ENCODE results near the gene CAB39L. TPM values are rescaled to one million over a fixed set of nuclear protein-coding genes. Genes with fewer than 3 reads are reported as not detected.

The CAB39L gene
- total RNA-seq, 1 donor from 2014 or later, result 8.8 TPM

DNA sequence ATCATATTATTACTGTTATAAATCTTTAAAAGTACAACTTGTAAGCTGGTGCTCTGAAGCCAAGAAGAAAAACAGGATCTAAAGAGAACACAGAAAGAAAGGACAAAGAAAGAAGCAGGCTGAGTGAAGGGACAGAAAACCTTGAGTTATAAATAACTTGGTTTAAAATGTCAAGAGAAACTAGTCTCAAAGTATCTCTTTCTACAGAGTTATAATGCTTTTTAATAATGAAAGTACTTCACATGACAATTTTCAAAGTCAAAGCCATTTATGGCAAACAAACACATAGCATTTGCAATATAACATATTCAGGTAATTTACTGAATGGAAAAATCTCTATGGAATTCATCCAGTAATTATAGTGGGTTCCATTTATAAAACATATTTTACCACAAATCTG, 33.4 kb downstream of the CAB39L start:
- no peak overlapping the region for H3K27ac Mint-ChIP-seq
- no peaks in the 10 kb centered on the region for H3K27me3 Mint-ChIP-seq
- H3K4me3 Mint-ChIP-seq (ENCODE audit: low read depth), result no peak overlapping the region
- H3K36me3 Mint-ChIP-seq (ENCODE audit: insufficient read depth), result peaks cover 3% of the 10 kb centered on the region
- no peaks in the 10 kb centered on the region for H3K4me1 Mint-ChIP-seq (ENCODE audit: low read depth)
- TF ChIP-seq, protein P1, sequence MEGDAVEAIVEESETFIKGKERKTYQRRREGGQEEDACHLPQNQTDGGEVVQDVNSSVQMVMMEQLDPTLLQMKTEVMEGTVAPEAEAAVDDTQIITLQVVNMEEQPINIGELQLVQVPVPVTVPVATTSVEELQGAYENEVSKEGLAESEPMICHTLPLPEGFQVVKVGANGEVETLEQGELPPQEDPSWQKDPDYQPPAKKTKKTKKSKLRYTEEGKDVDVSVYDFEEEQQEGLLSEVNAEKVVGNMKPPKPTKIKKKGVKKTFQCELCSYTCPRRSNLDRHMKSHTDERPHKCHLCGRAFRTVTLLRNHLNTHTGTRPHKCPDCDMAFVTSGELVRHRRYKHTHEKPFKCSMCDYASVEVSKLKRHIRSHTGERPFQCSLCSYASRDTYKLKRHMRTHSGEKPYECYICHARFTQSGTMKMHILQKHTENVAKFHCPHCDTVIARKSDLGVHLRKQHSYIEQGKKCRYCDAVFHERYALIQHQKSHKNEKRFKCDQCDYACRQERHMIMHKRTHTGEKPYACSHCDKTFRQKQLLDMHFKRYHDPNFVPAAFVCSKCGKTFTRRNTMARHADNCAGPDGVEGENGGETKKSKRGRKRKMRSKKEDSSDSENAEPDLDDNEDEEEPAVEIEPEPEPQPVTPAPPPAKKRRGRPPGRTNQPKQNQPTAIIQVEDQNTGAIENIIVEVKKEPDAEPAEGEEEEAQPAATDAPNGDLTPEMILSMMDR (IDR thresholded peaks at IDR 0.05; ENCODE audit: unreplicated experiment), result no peak
- DNase-seq (ENCODE audit: low spot score, unreplicated experiment), result no peak
- peaks cover 3% of the 10 kb centered on the region for H3K9me3 Mint-ChIP-seq (ENCODE audit: low read depth)

DNA sequence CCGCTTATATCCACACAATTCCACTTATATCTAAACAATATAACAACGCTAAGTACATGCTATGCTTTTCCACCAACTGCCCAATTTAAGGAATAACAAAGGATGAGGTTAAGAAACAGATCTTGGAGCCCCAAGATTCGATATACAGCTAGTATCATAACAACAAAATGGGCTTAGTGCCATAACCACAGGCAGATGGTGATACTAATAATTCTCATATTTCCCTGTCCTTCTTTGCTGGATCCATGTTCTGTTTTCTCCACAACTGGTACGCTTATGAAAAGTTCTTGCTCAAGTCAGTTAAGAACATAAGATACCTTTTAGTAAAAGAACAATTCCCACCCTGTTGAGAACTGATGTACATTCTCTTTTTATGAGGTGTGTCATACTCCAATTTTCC, 33.9 kb downstream of the CAB39L start:
- Mint-ChIP-seq H3K9me3 (ENCODE audit: low read depth) (peaks cover 3% of the 10 kb centered on the region), H3K4me3 (ENCODE audit: low read depth) (no peak overlapping the region), H3K36me3 (ENCODE audit: insufficient read depth) (peaks cover 3% of the 10 kb centered on the region), H3K4me1 (ENCODE audit: low read depth) (no peaks in the 10 kb centered on the region), H3K27ac (no peak overlapping the region), H3K27me3 (no peaks in the 10 kb centered on the region)
- DNase-seq (ENCODE audit: low spot score, unreplicated experiment), result no peak
- TF ChIP-seq, protein P1 (IDR thresholded peaks at IDR 0.05; ENCODE audit: unreplicated experiment), result no peak

DNA sequence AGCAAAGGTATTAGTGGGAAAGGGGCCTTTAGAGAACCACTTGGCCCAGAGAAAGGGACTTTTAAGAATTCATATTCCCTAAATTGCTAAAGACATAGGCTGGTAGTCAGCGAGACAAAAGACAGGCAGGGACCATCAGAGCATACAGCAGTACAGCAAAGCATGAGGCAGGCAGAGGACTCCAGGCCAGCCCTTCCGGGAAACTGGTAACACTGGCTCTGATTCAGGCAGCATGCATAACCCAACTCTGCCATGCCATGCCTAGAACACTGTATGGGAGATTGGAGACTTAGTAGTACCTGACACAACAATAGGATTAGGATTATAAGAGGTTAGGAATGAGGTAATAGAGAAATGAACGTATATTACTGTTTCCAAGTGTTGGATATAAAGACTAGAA, 34.9 kb downstream of the CAB39L start:
- H3K27ac Mint-ChIP-seq, result no peak overlapping the region
- H3K27me3 Mint-ChIP-seq, result no peaks in the 10 kb centered on the region
- peaks cover 6% of the 10 kb centered on the region for H3K36me3 Mint-ChIP-seq (ENCODE audit: insufficient read depth)
- H3K4me3 Mint-ChIP-seq (ENCODE audit: low read depth), result no peak overlapping the region
- H3K4me1 Mint-ChIP-seq (ENCODE audit: low read depth), result no peaks in the 10 kb centered on the region
- H3K9me3 Mint-ChIP-seq (ENCODE audit: low read depth), result peaks cover 8% of the 10 kb centered on the region
- TF ChIP-seq, protein P1 (IDR thresholded peaks at IDR 0.05; ENCODE audit: unreplicated experiment), result no peak
- no peak for DNase-seq (ENCODE audit: low spot score, unreplicated experiment)

DNA sequence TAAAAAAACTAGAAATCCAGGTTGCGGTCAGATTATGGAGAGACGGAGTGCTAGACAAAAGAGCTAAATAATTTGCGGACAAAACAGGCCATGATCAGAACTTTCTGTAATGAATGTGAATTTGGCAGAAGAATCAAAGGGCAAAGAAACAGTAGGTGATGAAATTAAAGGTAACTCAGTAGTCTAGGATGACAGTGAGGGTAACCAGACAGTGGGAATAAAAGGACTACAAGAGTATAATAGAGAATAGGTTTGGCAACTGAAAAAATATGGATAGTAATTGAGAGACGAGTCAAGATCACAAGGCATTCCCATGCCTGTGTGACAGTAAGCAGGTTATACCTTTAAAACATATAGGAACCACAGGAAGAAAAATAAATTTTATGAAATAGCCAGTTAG, 35.9 kb downstream of the CAB39L start:
- H3K27me3 Mint-ChIP-seq, result no peaks in the 10 kb centered on the region

DNA sequence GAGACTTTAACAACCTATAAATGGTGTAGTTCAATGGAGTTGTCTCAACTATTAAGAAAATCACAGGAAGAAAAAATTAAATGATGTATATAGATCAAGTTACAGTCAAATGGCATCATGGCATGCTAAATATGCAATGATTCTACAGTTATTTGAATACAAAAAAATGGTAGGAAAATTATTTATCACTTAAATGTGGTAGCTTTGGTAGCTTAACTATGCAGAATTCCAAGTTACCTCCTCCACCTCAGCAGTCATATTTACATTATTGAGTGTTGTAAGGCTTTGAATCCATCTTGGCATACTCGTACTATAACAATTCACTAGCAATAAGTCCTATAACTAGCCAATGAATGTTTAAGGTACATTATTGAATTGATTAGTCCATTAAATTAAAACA, 36.8 kb downstream of the CAB39L start:
- Mint-ChIP-seq H3K9me3 (ENCODE audit: low read depth) (peaks cover 8% of the 10 kb centered on the region), H3K36me3 (ENCODE audit: insufficient read depth) (peaks cover 6% of the 10 kb centered on the region), H3K27me3 (no peaks in the 10 kb centered on the region), H3K27ac (no peak overlapping the region), H3K4me1 (ENCODE audit: low read depth) (no peaks in the 10 kb centered on the region), H3K4me3 (ENCODE audit: low read depth) (no peak overlapping the region)
- no peak for DNase-seq (ENCODE audit: low spot score, unreplicated experiment)
- TF ChIP-seq, protein P1 (IDR thresholded peaks at IDR 0.05; ENCODE audit: unreplicated experiment), result no peak

More for the DNA sequence above, 35.9 kb downstream of the CAB39L start:
- peaks cover 8% of the 10 kb centered on the region for H3K9me3 Mint-ChIP-seq (ENCODE audit: low read depth)
- peaks cover 6% of the 10 kb centered on the region for H3K36me3 Mint-ChIP-seq (ENCODE audit: insufficient read depth)
- TF ChIP-seq, protein P1 (IDR thresholded peaks at IDR 0.05; ENCODE audit: unreplicated experiment), result no peak
- no peak for DNase-seq (ENCODE audit: low spot score, unreplicated experiment)
- H3K4me3 Mint-ChIP-seq (ENCODE audit: low read depth), result no peak overlapping the region
- H3K4me1 Mint-ChIP-seq (ENCODE audit: low read depth), result no peaks in the 10 kb centered on the region
- no peak overlapping the region for H3K27ac Mint-ChIP-seq

All from progenitor cell of endocrine pancreas (in vitro differentiated cells).